MM.1S (cell line): ENCODE results near the gene DCUN1D3.

Experiments
- DNase-seq: peaks from one replicate; pipeline ENCODE4 v3.0.0-alpha.2; 2015
- H2AFZ ChIP-seq: fragments of 300-600 bp; sonication (generic); 2 replicates; pipeline ENCODE4 v1.6.0; 2016; ENCODE audit warnings: antibody characterized with exemption, low read length
- H3F3A ChIP-seq: fragments of 300-600 bp; sonication (generic); 2 replicates; pipeline ENCODE4 v1.6.1; 2016; ENCODE audit warnings: mild to moderate bottlenecking, antibody characterized with exemption, low read length, moderate library complexity, mixed read lengths; ENCODE audit not compliant: insufficient read depth
- H3K27ac ChIP-seq: fragments of 300-600 bp; sonication (generic); 2 replicates; pipeline ENCODE4 v1.5.1; 2016; ENCODE audit warnings: mild to moderate bottlenecking, low read length
- H3K27me3 ChIP-seq: fragments of 300-600 bp; sonication (generic); replicated peaks from 2 replicates; pipeline ENCODE4 v1.6.0; 2016; ENCODE audit warnings: low read length; ENCODE audit not compliant: insufficient read depth
- H3K36me3 ChIP-seq: fragments of 300-600 bp; sonication (generic); replicated peaks from 2 replicates; pipeline ENCODE4 v1.6.1; 2016; ENCODE audit warnings: mild to moderate bottlenecking, low read length, mixed read lengths; ENCODE audit not compliant: insufficient read depth
- H3K4me1 ChIP-seq: fragments of 300-600 bp; sonication (generic); 2 replicates; pipeline ENCODE4 v1.6.1; 2016; ENCODE audit warnings: low read length, mixed read lengths
- H3K4me2 ChIP-seq: fragments of 300-600 bp; sonication (generic); 2 replicates; pipeline ENCODE4 v1.6.0; 2016; ENCODE audit warnings: low read depth, low read length
- H3K4me3 ChIP-seq: fragments of 300-600 bp; sonication (generic); 2 replicates; pipeline ENCODE4 v1.5.1; 2016; ENCODE audit warnings: low read length, mixed read lengths
- H3K79me2 ChIP-seq: fragments of 300-600 bp; sonication (generic); 2 replicates; pipeline ENCODE4 v1.6.1; 2016; ENCODE audit warnings: mixed run types, low read length, mixed read lengths
- H3K9ac ChIP-seq: fragments of 300-600 bp; sonication (generic); 2 replicates; pipeline ENCODE4 v1.6.1; 2016; ENCODE audit warnings: low read length, mixed read lengths
- H3K9me2 ChIP-seq: fragments of 300-600 bp; sonication (generic); replicated peaks from 2 replicates; pipeline ENCODE4 v1.6.1; 2016; ENCODE audit warnings: mild to moderate bottlenecking, low read length, mixed read lengths; ENCODE audit not compliant: insufficient read depth
- H3K9me3 ChIP-seq: fragments of 300-600 bp; sonication (generic); replicated peaks from 2 replicates; pipeline ENCODE4 v1.6.1; 2016; ENCODE audit warnings: mild to moderate bottlenecking, low read length, mixed read lengths; ENCODE audit not compliant: insufficient read depth
- H4K20me1 ChIP-seq: fragments of 300-600 bp; sonication (generic); 2 replicates; pipeline ENCODE4 v1.6.1; 2016; ENCODE audit warnings: mild to moderate bottlenecking, low read length, moderate library complexity, mixed read lengths; ENCODE audit not compliant: insufficient read depth
- EZH2 ChIP-seq: fragments of 300-600 bp; sonication (generic); optimal IDR thresholded peaks from 2 replicates; pipeline ENCODE3; 2017; ENCODE audit warnings: low read depth, mild to moderate bottlenecking, antibody characterized with exemption, low read length, mixed read lengths
- EZH2phosphoT487 ChIP-seq: fragments of 300-600 bp; sonication (generic); IDR thresholded peaks from 2 replicates; pipeline ENCODE4 v1.6.1; 2018; ENCODE audit warnings: antibody characterized with exemption, low read length
- TF ChIP-seq, protein P1 (sequence below): fragments of 300-600 bp; sonication (generic); IDR thresholded peaks from 2 replicates; pipeline ENCODE4 v1.5.1; 2016; ENCODE audit warnings: antibody characterized with exemption, low read length, mixed read lengths

Gene DCUN1D3

GRCh38 chr16:20839504-20839903, 60.7 kb downstream of the DCUN1D3 start:
- Histone ChIP-seq H3K9ac (no peak overlapping the region), H3K4me1 (peaks cover 4% of the 10 kb centered on the region; the same call in 1 of the 2 replicates), H3K79me2 (no peaks in the 10 kb centered on the region), H3K9me2 (no peaks in the 10 kb centered on the region), H4K20me1 (no peaks in the 10 kb centered on the region), H3K4me2 (no peak overlapping the region), H3F3A (no peaks in the 10 kb centered on the region), H3K36me3 (no peaks in the 10 kb centered on the region), H2AFZ (no peak overlapping the region), H3K27ac (no peak overlapping the region), H3K9me3 (no peaks in the 10 kb centered on the region), H3K4me3 (no peak overlapping the region), H3K27me3 (no peaks in the 10 kb centered on the region)
- no peak for DNase-seq
- TF ChIP-seq EZH2phosphoT487, result no peak
- TF ChIP-seq, protein P1, sequence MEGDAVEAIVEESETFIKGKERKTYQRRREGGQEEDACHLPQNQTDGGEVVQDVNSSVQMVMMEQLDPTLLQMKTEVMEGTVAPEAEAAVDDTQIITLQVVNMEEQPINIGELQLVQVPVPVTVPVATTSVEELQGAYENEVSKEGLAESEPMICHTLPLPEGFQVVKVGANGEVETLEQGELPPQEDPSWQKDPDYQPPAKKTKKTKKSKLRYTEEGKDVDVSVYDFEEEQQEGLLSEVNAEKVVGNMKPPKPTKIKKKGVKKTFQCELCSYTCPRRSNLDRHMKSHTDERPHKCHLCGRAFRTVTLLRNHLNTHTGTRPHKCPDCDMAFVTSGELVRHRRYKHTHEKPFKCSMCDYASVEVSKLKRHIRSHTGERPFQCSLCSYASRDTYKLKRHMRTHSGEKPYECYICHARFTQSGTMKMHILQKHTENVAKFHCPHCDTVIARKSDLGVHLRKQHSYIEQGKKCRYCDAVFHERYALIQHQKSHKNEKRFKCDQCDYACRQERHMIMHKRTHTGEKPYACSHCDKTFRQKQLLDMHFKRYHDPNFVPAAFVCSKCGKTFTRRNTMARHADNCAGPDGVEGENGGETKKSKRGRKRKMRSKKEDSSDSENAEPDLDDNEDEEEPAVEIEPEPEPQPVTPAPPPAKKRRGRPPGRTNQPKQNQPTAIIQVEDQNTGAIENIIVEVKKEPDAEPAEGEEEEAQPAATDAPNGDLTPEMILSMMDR, result no peak
- TF ChIP-seq EZH2, result no peak

GRCh38 chr16:20838240-20838639, 61.9 kb downstream of the DCUN1D3 start:
- Histone ChIP-seq H3K4me3 (no peak overlapping the region), H3K36me3 (no peaks in the 10 kb centered on the region), H3K9ac (no peak overlapping the region), H3K4me2 (no peak overlapping the region), H3F3A (no peaks in the 10 kb centered on the region), H3K27me3 (no peaks in the 10 kb centered on the region), H3K9me3 (no peaks in the 10 kb centered on the region), H4K20me1 (no peaks in the 10 kb centered on the region), H3K27ac (no peak overlapping the region), H3K4me1 (peaks cover 4% of the 10 kb centered on the region; the same call in 1 of the 2 replicates), H2AFZ (no peak overlapping the region), H3K79me2 (no peaks in the 10 kb centered on the region), H3K9me2 (no peaks in the 10 kb centered on the region)
- DNase-seq, result no peak
- TF ChIP-seq EZH2phosphoT487 (no peak), EZH2 (no peak)
- TF ChIP-seq, protein P1, result no peak

GRCh38 chr16:20833086-20833485, 67.1 kb downstream of the DCUN1D3 start:
- no peaks in the 10 kb centered on the region for H3K27me3 ChIP-seq
- H3K9me2 ChIP-seq, result no peaks in the 10 kb centered on the region
- no peak overlapping the region for H3K9ac ChIP-seq
- no peak overlapping the region for H3K4me3 ChIP-seq
- no peaks in the 10 kb centered on the region for H3K36me3 ChIP-seq
- H3K4me1 ChIP-seq, result no peaks in the 10 kb centered on the region
- H2AFZ ChIP-seq, result no peak overlapping the region
- no peak overlapping the region for H3K4me2 ChIP-seq
- H3K9me3 ChIP-seq, result no peaks in the 10 kb centered on the region
- no peak overlapping the region for H3K27ac ChIP-seq
- H4K20me1 ChIP-seq, result no peaks in the 10 kb centered on the region
- H3K79me2 ChIP-seq, result no peaks in the 10 kb centered on the region
- DNase-seq, result no peak
- TF ChIP-seq EZH2 (no peak), EZH2phosphoT487 (no peak)
- TF ChIP-seq, protein P1, result no peak
- no peaks in the 10 kb centered on the region for H3F3A ChIP-seq
